ENCODE measurements around the gene MYO1B. TPM values are rescaled to one million over a fixed set of nuclear protein-coding genes. Genes with fewer than 3 reads are reported as not detected.

Gene MYO1B
- total RNA-seq, 2 donors from 2014 or later, result 74.7 to 79.4 TPM

DNA sequence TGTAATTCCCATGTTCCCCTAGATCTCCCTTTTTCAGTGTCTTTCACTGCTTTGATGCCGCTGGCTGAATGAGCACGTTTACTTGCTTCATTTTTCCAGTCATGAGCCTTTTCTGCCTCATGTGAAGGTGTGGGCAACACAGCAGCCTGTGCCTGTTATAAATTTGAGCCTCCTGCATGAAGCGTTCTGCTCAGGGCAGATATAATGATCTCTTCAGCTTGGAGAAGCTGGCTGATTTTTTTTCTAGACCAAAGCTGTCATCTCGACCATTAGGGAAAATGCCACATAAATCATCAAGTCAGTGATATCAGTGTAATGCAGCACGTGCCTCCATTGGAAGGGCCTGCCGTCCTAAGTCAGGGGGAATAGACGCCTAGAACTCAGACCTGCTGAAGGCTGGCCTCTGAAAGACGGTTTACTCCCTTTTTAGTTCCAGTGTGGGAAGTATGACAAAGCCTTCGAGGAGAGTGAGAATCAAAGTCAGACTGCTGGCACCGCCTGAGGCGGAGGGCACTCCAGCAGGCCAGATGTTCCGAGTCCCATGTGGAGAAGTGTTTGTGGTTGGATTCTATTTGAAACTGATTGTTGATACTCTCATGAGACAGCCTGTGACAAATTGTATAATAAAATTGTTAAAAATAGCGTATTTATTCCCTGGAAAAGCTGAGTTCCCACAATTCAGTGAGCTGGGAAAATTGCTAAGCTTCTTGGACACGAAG lies 196.5 kb downstream of the MYO1B start:
- H3K9me3 ChIP-seq, result no peaks in the 10 kb centered on the region
- DNase-seq (ENCODE audit: low spot score), result no peak
- peak overlapping the region; percentile 41 to 52 for H3K27ac ChIP-seq
- ATAC-seq (ENCODE audit: insufficient number of reproducible peaks, low FRiP score, low read depth), result no peak
- H3K36me3 ChIP-seq, result no peaks in the 10 kb centered on the region
- TF ChIP-seq, protein P1, sequence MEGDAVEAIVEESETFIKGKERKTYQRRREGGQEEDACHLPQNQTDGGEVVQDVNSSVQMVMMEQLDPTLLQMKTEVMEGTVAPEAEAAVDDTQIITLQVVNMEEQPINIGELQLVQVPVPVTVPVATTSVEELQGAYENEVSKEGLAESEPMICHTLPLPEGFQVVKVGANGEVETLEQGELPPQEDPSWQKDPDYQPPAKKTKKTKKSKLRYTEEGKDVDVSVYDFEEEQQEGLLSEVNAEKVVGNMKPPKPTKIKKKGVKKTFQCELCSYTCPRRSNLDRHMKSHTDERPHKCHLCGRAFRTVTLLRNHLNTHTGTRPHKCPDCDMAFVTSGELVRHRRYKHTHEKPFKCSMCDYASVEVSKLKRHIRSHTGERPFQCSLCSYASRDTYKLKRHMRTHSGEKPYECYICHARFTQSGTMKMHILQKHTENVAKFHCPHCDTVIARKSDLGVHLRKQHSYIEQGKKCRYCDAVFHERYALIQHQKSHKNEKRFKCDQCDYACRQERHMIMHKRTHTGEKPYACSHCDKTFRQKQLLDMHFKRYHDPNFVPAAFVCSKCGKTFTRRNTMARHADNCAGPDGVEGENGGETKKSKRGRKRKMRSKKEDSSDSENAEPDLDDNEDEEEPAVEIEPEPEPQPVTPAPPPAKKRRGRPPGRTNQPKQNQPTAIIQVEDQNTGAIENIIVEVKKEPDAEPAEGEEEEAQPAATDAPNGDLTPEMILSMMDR (IDR thresholded peaks at IDR 0.05), result no peak
- H3K27me3 ChIP-seq (replicated peaks; ENCODE audit: insufficient read depth), result no peaks in the 10 kb centered on the region
- H3K4me1 ChIP-seq (ENCODE audit: control insufficient read depth in 1 of 2, low read depth in 2 of 2), result peaks cover 0 to 10% of the 10 kb centered on the region in 2 donors
- peak overlapping the region; percentile 43 for H3K4me3 ChIP-seq

DNA sequence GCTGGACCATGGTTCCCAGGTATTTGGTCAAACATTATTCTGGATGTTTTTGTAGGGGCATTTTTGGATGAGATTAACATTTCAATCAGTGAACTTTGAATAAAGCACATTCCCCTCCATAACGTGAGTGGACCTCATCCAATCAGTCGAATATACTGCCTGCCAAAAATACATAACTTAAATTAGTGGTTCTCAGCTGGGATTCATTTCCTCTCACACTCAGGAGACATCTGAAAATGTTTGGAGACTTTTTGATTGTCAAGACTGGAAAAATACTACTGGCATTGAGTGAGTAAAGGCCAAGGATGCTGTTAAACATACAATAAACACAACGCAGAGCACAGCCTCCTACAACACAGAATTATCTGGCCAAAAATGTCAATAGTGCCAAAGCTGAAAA lies 198.2 kb downstream of the MYO1B start:
- TF ChIP-seq, protein P1 (IDR thresholded peaks at IDR 0.05), result no peak
- Histone ChIP-seq H3K9me3 (no peaks in the 10 kb centered on the region), H3K4me1 (ENCODE audit: control insufficient read depth in 1 of 2, low read depth in 2 of 2) (peaks cover 0 to 10% of the 10 kb centered on the region in 2 donors), H3K36me3 (no peaks in the 10 kb centered on the region), H3K27me3 (replicated peaks; ENCODE audit: insufficient read depth) (no peaks in the 10 kb centered on the region), H3K4me3 (no peak overlapping the region), H3K27ac (no peak overlapping the region)
- DNase-seq (ENCODE audit: low spot score), result no peak
- no peak for ATAC-seq (ENCODE audit: insufficient number of reproducible peaks, low FRiP score, low read depth)

DNA sequence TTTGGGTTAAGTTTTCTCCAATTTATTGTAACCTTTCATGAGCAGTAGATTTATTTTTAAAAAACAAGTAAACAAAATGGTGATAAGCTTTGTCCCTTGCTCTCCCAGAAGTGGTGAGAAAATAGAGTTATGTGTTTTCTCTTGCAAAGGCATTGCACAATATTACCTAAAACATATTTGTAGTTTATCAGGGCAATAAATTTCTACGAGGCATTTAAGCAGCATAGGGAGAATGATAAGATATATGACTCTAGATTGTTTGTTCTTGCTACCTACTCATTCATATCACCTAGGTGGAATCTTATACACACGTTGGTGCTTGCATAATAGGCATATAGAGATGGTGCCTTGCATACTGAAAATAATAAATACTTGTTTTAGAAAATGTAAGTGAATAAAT lies 201.7 kb downstream of the MYO1B start:
- Histone ChIP-seq H3K4me1 (ENCODE audit: control insufficient read depth in 1 of 2, low read depth in 2 of 2) (peaks cover 0 to 2% of the 10 kb centered on the region in 2 donors), H3K9me3 (no peaks in the 10 kb centered on the region), H3K27ac (no peak overlapping the region), H3K36me3 (no peaks in the 10 kb centered on the region), H3K4me3 (no peak overlapping the region), H3K27me3 (replicated peaks; ENCODE audit: insufficient read depth) (no peaks in the 10 kb centered on the region)
- no peak for DNase-seq (ENCODE audit: low spot score)
- ATAC-seq (ENCODE audit: insufficient number of reproducible peaks, low FRiP score, low read depth), result no peak
- TF ChIP-seq, protein P1 (IDR thresholded peaks at IDR 0.05), result no peak

DNA sequence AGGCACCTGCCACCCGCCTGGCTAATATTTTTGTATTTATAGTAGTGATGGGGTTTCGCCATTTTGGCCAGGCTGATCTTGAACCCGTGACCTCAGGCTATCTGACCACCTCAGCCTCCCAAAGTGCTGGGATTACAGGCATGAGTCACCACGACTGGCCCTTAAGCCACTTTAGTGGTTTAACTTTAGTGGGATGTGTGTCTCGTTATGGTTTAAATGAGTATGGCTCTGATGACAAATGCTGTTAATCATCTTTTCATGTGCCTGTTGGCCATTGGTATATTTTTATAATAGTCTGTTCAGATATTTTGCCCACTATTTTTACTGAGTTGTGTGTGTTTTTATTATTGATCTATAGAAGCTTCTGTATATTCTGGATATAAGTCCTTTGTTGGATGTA lies 205.9 kb downstream of the MYO1B start:
- TF ChIP-seq, protein P1 (IDR thresholded peaks at IDR 0.05), result no peak
- Histone ChIP-seq H3K9me3 (no peaks in the 10 kb centered on the region), H3K4me1 (ENCODE audit: control insufficient read depth in 1 of 2, low read depth in 2 of 2) (no peaks in the 10 kb centered on the region), H3K27me3 (replicated peaks; ENCODE audit: insufficient read depth) (no peaks in the 10 kb centered on the region), H3K36me3 (no peaks in the 10 kb centered on the region), H3K4me3 (no peak overlapping the region), H3K27ac (no peak overlapping the region)
- ATAC-seq (ENCODE audit: insufficient number of reproducible peaks, low FRiP score, low read depth) (no peak), DNase-seq (ENCODE audit: low spot score) (no peak)

DNA sequence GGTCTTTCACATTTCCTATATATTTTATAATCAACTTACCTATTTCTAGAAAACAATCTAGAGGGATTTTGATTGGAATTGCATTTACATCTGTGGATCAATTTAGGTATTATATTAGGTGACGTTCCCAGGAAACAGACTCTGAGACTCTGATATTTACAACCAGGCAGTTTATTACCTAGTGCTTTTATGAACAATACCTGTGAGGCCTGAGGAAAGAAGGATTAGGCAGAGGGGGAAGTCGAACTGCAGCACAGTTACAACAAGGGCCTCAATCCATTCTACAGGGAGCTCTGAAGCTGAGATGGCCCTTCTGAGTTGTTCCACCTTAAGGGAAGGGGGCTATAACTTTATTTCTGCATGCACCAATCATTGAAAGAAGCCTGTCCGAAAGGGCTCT lies 206.9 kb downstream of the MYO1B start:
- H3K27me3 ChIP-seq (replicated peaks; ENCODE audit: insufficient read depth), result no peaks in the 10 kb centered on the region
- H3K9me3 ChIP-seq, result no peaks in the 10 kb centered on the region
- no peaks in the 10 kb centered on the region for H3K4me1 ChIP-seq (ENCODE audit: control insufficient read depth in 1 of 2, low read depth in 2 of 2)
- no peaks in the 10 kb centered on the region for H3K36me3 ChIP-seq
- no peak overlapping the region for H3K4me3 ChIP-seq
- DNase-seq (ENCODE audit: low spot score), result no peak
- TF ChIP-seq, protein P1 (IDR thresholded peaks at IDR 0.05), result no peak
- ATAC-seq (ENCODE audit: insufficient number of reproducible peaks, low FRiP score, low read depth), result no peak
- H3K27ac ChIP-seq, result no peak overlapping the region

Measured in thoracic aorta (tissue), 2 donors.